ACC112 (cell line): Measurements from ENCODE around the gene CSPG5.

ENCODE experiments used
- H2AFZ ChIP-seq: fragments of 200-600 bp; sonication (generic); one replicate; pipeline ENCODE4 v1.6.0; 2017; ENCODE audit warnings: antibody characterized with exemption, low read length; ENCODE audit not compliant: unreplicated experiment
- H3K27ac ChIP-seq: fragments of 200-600 bp; sonication (generic); 2 replicates; pipeline ENCODE4 v1.5.1; 2014; ENCODE audit warnings: low read depth, mild to moderate bottlenecking, antibody characterized with exemption, low read length, moderate library complexity
- H3K27me3 ChIP-seq: fragments of 200-600 bp; sonication (generic); 2 replicates; pipeline ENCODE4 v1.6.1; 2014; ENCODE audit warnings: mild to moderate bottlenecking, antibody characterized with exemption, low read length, moderate library complexity, mixed read lengths; ENCODE audit not compliant: insufficient read depth
- H3K36me3 ChIP-seq: fragments of 200-600 bp; sonication (generic); 2 replicates; pipeline ENCODE4 v1.6.1; 2016; ENCODE audit warnings: mild to moderate bottlenecking, antibody characterized with exemption, low read length, moderate library complexity, mixed read lengths; ENCODE audit not compliant: insufficient read depth
- H3K4me1 ChIP-seq: fragments of 200-600 bp; sonication (generic); one replicate; pipeline ENCODE4 v1.6.1; 2016; ENCODE audit warnings: low read length, mixed read lengths; ENCODE audit not compliant: insufficient read depth, unreplicated experiment, control insufficient read depth
- H3K4me3 ChIP-seq: fragments of 200-600 bp; sonication (generic); 2 replicates; pipeline ENCODE4 v1.5.1; 2014; ENCODE audit warnings: mild to moderate bottlenecking, low read depth, low read length
- H3K79me2 ChIP-seq: fragments of 200-600 bp; sonication (generic); one replicate; pipeline ENCODE4 v1.6.0; 2016; ENCODE audit warnings: low read length; ENCODE audit not compliant: control insufficient read depth, unreplicated experiment, insufficient read depth

CSPG5 gene

GRCh38 chr3:47540281-47540680 lies 38.4 kb downstream of the CSPG5 start:
- no peaks in the 10 kb centered on the region for H3K36me3 ChIP-seq
- H3K4me1 ChIP-seq = no peaks in the 10 kb centered on the region
- no peak overlapping the region for H2AFZ ChIP-seq
- no peak overlapping the region for H3K4me3 ChIP-seq
- no peaks in the 10 kb centered on the region for H3K27me3 ChIP-seq
- no peak overlapping the region for H3K27ac ChIP-seq
- H3K79me2 ChIP-seq = no peaks in the 10 kb centered on the region

GRCh38 chr3:47536967-47537366 lies 41.7 kb downstream of the CSPG5 start:
- H3K36me3 ChIP-seq = no peaks in the 10 kb centered on the region
- H2AFZ ChIP-seq = no peak overlapping the region
- H3K4me1 ChIP-seq = no peaks in the 10 kb centered on the region
- H3K4me3 ChIP-seq = no peak overlapping the region
- peaks cover 4% of the 10 kb centered on the region; the same call in 1 of the 2 replicates for H3K27me3 ChIP-seq
- H3K79me2 ChIP-seq = no peaks in the 10 kb centered on the region
- H3K27ac ChIP-seq = no peak overlapping the region

- Histone ChIP-seq H3K27ac (no peak overlapping the region), H3K36me3 (no peaks in the 10 kb centered on the region), H2AFZ (no peak overlapping the region), H3K4me3 (no peak overlapping the region), H3K27me3 (peaks cover 4% of the 10 kb centered on the region; the same call in 1 of the 2 replicates), H3K79me2 (no peaks in the 10 kb centered on the region), H3K4me1 (no peaks in the 10 kb centered on the region)
These were observed 42.3 kb downstream of the CSPG5 start for GRCh38 chr3:47536221-47536891.

GRCh38 chr3:47533996-47534454 lies 44.6 kb downstream of the CSPG5 start:
- Histone ChIP-seq H3K4me3 (no peak overlapping the region), H3K27me3 (peaks cover 4% of the 10 kb centered on the region; the same call in 1 of the 2 replicates), H3K4me1 (no peaks in the 10 kb centered on the region), H3K79me2 (no peaks in the 10 kb centered on the region), H2AFZ (no peak overlapping the region), H3K27ac (no peak overlapping the region), H3K36me3 (no peaks in the 10 kb centered on the region)

GRCh38 chr3:47533481-47533880 lies 45.2 kb downstream of the CSPG5 start:
- Histone ChIP-seq H3K4me1 (no peaks in the 10 kb centered on the region), H3K79me2 (no peaks in the 10 kb centered on the region), H3K27ac (no peak overlapping the region), H3K27me3 (peaks cover 4% of the 10 kb centered on the region; the same call in 1 of the 2 replicates), H3K4me3 (no peak overlapping the region), H2AFZ (no peak overlapping the region), H3K36me3 (no peaks in the 10 kb centered on the region)

GRCh38 chr3:47527952-47528725 lies 50.5 kb downstream of the CSPG5 start:
- Histone ChIP-seq H2AFZ (no peak overlapping the region), H3K36me3 (no peaks in the 10 kb centered on the region), H3K4me1 (no peaks in the 10 kb centered on the region), H3K27me3 (no peaks in the 10 kb centered on the region), H3K27ac (no peak overlapping the region), H3K4me3 (no peak overlapping the region), H3K79me2 (no peaks in the 10 kb centered on the region)

- no peak overlapping the region for H3K27ac ChIP-seq
- no peaks in the 10 kb centered on the region for H3K27me3 ChIP-seq
- H3K4me3 ChIP-seq = no peak overlapping the region
- H3K36me3 ChIP-seq = no peaks in the 10 kb centered on the region
- H3K4me1 ChIP-seq = peaks cover 3% of the 10 kb centered on the region
- H3K79me2 ChIP-seq = no peaks in the 10 kb centered on the region
- no peak overlapping the region for H2AFZ ChIP-seq
These were observed 53.0 kb downstream of the CSPG5 start for GRCh38 chr3:47525617-47526016.

GRCh38 chr3:47523310-47524073 lies 55.2 kb downstream of the CSPG5 start:
- Histone ChIP-seq H3K27ac (no peak overlapping the region), H3K79me2 (no peaks in the 10 kb centered on the region), H3K36me3 (no peaks in the 10 kb centered on the region), H3K4me3 (no peak overlapping the region), H3K4me1 (peaks cover 3% of the 10 kb centered on the region), H3K27me3 (no peaks in the 10 kb centered on the region), H2AFZ (no peak overlapping the region)

GRCh38 chr3:47522082-47522987 lies 56.3 kb downstream of the CSPG5 start:
- H3K27ac ChIP-seq = no peak overlapping the region
- no peaks in the 10 kb centered on the region for H3K79me2 ChIP-seq
- no peaks in the 10 kb centered on the region for H3K36me3 ChIP-seq
- H2AFZ ChIP-seq = no peak overlapping the region
- no peaks in the 10 kb centered on the region for H3K27me3 ChIP-seq
- H3K4me3 ChIP-seq = no peak overlapping the region
- H3K4me1 ChIP-seq = peaks cover 3% of the 10 kb centered on the region

- Histone ChIP-seq H3K4me3 (no peak overlapping the region), H3K36me3 (no peaks in the 10 kb centered on the region), H3K27ac (no peak overlapping the region), H3K27me3 (no peaks in the 10 kb centered on the region), H2AFZ (no peak overlapping the region), H3K79me2 (no peaks in the 10 kb centered on the region), H3K4me1 (peaks cover 3% of the 10 kb centered on the region)
These were observed 57.9 kb downstream of the CSPG5 start for GRCh38 chr3:47520756-47521155.
